Activated CD8-positive, alpha-beta memory T cell treated with anti-CD3 and anti-CD28 coated beads, Interleukin-2, amount 50 U/mL, for 1 hour (primary cell): Measurements from ENCODE around the gene COL6A6.
"Not testable (repeated sequence)": the region's sequence is repeated elsewhere in the genome, so short reads cannot be mapped to it uniquely, and the experiment has no call there.

Source experiments
- DNase-seq: peaks from one replicate; pipeline ENCODE4 v3.0.0-alpha.2; 2020; ENCODE audit errors: extremely low read depth

The COL6A6 gene

DNA sequence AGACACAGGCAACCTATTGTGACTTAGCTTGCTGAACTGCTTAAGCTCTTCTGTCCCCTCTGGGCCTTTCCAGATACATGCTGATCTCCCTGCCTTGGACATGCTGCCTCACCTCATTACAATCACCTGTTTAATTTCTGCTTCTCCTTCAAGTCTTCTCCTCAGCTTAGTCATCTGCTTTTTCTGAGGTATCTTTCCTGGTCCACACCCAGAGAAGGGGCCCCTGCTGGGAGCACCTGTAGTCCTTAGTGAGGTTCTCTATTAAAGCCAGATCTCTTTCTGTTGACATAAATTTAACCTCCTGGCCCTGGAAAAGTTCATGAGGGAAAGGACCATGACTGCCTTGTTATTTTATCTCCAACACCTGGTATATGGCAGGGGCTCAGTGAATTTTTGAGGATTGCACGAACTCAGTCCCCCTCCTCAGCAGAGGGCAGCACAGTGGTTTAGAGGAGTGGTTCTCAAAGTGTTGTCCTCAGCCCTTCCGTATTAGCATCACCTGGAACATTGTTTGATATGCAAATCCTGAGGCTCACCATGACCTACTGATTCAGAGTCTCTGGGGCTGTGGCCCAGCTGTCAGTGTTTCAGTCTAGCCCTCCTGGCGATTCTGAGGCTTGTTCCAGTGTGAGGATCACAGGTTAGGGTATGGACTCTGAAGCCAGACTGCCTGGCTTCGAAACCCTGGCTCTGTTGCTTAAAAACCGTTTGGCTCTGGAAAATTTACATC is 12.7 kb downstream of the COL6A6 start:
- DNase-seq: no peak

DNA sequence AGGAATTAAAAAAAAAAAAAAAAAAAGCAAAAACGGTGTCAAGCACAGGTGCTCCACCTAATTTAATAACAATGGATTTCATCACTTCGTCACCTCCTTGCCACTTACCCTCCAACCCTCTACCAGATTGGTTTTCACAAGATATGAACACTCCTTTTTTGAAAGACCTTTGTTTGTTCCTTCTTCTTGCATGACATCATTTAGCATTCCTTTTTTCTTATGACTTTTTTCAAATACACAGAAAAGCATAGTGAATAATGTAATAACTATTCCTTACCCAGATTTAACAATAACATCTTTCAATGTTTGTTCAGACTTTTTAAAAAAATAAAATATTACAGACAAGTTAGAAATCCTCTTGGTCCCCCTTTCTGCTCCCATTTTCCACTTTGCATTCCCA is 16.3 kb downstream of the COL6A6 start:
- DNase-seq: no peak

DNA sequence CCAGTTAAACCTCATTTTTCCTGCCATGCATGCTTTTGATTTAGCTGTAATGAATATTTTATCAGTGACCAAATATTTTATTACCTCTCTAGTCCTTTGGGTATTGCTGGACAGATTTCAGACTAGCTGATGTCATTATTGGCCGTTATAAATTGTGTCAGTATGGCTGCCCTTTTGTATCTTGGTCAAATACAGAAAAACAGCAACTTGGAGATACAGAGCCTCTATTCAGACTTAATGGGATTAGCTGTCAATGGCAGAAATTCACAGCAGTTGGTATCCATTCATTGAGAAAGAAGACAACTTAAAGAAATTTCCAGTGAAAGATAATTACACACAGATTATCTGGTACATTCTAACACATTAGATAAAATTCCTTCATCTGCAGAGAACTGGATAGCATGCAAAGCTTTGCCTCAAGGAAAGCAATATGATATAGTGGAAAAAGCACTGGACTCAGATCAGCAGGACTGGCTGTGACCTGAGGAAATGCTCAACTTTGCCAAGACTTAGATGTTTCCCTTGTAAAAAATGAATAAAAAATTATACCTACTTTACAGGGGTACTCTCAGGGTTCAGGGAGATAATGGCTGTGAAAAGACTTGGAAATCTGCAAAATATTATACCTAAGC is 20.8 kb downstream of the COL6A6 start:
- DNase-seq: no peak

DNA sequence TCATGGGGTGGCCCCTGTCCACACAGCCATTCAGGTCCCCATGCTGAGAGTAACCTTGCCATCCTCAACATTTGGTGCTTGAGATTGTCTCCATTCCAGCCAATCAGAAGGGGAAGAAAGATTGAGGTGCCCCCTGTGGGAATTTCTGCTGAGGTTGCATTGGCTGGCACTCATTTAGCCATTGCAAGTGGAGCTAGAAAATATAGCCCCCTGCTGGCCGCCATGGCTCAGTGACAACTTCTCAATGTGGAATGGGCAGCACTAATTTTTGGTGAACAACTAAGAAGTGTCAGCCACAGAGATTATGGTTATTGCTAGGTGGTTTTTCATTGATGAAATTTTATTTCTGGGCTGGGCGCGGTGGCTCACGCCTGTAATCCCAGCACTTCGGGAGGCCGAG is 22.0 kb downstream of the COL6A6 start:
- DNase-seq: no peak

DNA sequence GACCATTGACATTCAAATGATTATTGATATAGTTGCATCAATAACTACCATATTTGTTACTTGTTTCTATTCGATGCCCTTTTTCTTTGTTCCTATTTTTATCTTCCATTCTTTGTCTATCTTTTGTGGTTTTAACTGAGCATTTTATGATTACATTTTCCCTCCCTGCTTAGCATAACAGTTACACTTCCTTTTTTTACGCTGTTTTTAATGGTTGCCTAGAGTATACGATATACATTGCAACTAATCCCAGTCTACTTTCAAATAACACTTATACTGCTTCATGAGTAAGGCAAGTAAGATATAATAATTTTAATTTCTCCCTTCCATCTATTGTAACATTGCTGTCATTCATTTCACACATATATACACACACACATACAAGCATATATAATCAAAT is 26.3 kb downstream of the COL6A6 start:
- DNase-seq: no peak

DNA sequence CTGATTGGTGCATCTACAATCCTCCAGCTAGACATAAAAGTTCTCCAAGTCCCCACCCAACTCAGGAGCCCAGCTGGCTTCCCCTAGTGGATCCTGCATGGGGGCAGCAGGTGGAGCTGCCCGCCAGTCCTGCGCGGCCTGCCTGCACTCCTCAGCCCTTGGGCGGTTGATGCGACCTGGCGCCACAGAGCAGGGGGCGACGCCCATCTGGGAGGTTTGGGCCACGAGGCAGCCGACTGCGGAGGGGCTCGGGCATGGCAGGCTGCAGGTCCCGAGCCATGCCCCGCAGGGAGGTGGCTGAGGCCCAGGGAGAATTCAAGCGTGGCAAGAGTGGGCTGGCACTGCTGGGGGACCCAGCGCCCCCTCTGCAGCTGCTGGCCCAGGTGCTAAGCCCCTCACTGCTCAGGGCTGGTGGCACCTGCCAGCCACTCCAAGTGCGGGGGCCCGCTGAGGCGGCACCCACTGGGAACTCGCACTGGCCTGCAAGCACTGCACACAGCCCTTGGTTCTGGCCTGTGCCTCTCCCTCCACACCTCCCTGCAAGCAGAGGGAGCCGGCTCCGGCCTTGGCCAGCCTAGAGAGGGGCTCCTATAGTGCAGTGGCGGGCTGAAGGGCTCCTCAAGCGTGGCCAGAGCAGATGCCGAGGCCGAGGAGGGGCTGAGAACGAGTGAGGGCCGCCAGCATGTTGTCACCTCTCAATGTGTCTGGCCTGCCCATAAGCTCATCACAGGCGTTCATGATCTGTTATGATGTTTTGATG is 30.1 kb downstream of the COL6A6 start:
- no peak for DNase-seq

DNA sequence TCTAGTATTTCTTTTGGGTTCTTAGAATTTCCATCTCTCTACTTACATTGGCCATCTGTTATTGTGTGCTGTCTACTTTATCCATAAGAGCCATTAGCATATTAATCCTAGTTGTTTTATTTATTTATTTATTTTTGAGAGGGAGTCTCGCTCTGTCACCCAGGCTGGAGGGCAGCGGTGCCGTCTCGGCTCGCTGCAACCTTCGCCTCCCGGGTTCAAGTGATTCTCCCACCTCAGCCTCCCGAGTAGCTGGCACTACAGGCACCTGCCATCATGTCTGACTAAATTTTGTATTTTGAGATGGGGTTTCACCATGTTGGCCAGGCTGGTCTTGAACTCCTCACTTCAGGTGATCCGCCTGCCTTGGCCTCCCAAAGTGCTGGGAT is 30.7 kb downstream of the COL6A6 start:
- not testable (repeated sequence) for DNase-seq

DNA sequence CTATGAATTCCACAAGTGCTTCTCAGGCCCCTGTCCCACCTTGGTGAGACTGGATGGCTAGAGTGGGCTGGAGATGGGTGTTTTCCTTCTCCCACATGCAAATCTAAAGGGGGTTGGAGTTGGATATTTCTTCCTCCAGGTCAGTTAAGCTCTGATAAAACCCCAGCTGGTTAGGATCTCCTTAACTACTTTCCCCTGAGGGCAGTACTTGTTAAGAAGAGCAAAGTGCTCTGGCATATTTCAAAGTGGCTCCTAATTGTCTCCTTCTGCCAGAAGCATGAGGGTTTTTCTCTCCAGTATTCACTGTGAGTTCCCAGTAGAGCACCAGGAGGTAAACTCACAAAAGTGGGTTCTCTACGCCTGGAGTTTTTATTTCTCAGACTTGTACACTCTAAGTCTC is 31.4 kb downstream of the COL6A6 start:
- DNase-seq: no peak

DNA sequence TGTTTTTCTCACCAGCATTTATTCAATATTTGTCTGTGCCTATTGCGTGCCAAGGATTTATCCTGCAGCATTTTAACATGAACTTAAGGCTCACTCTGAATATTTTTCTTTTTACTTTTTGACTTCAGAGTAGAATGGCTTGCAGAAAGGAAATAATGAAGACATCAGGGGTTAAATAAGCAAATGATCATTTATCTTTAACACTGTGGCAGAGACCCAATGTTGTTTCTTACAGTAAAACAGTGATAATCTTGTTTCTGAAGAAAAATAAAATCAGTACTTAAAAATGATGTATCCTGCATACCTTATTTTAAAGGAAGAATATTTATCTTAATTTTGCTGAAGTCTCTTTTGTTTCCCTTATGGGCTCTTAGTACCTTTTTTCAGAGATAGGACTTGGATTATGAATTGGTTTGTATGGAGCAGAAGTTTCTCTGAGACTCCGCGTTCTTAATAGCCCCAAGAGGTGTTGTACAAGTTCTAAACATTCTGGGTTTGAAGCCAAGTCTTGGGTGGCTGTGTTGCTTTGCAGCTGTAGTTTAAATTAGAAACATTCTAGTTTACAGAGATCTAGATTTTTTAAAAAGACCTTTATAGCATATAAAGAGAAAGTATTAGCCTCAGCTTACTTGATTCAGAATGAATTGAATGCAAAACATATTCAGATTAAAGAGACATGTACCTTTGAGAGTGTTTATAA is 40.5 kb downstream of the COL6A6 start:
- no peak for DNase-seq

DNA sequence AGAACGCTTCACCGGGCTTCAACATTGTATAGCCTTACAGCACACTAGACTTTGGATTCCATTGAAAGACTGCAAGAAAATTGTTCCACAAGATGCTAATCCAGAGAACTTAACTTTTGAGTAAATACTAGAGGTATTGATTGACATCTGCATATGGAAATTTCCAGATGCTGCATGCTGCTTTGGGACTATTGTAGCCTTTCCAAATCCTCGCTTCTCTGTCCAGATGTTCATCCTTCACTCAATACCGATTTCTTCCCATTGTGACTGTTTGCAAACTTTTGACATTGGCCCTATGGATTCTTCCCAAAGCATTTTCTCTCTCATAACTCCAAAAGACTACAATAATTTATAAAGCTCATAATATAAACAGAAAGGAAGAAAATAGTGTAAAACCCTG is 41.4 kb downstream of the COL6A6 start:
- no peak for DNase-seq

DNA sequence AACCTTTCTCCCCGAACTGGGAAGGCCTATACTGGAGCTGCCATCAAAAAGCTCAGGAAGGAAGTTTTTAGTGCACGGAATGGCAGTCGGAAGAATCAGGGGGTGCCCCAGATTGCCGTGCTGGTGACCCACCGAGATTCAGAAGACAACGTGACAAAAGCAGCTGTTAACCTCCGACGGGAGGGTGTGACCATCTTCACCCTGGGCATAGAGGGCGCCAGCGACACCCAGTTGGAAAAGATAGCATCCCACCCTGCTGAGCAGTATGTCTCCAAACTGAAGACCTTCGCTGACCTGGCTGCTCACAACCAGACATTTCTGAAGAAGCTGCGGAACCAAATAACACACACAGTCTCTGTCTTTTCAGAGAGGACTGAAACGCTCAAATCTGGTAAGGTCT is 48.2 kb downstream of the COL6A6 start:
- no peak for DNase-seq
